ENCODE data around the gene COMMD4.
"Not testable (repeated sequence)": the region's sequence is repeated elsewhere in the genome, so short reads cannot be mapped to it uniquely, and the experiment has no call there.

DNA sequence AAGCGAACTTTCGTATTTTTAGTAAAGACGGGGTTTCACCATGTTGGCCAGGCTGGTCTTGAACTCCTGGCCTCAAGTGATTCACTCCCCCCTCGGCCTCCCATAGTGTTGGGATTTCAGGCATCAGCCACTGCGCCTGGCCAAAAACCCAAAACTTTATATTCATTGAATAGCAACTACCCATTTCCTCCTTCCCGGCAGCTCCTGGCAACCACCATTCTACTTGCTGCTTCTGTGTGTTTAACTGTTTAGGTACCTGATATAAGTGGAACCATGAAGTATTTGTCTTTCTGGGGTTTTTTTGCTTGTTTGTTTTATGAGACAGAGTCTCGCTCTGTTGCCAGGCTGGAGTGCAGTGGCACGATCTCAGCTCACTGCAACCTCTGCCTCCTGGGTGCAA, 8.1 kb downstream of the COMMD4 start:
- TF ChIP-seq, protein P1, sequence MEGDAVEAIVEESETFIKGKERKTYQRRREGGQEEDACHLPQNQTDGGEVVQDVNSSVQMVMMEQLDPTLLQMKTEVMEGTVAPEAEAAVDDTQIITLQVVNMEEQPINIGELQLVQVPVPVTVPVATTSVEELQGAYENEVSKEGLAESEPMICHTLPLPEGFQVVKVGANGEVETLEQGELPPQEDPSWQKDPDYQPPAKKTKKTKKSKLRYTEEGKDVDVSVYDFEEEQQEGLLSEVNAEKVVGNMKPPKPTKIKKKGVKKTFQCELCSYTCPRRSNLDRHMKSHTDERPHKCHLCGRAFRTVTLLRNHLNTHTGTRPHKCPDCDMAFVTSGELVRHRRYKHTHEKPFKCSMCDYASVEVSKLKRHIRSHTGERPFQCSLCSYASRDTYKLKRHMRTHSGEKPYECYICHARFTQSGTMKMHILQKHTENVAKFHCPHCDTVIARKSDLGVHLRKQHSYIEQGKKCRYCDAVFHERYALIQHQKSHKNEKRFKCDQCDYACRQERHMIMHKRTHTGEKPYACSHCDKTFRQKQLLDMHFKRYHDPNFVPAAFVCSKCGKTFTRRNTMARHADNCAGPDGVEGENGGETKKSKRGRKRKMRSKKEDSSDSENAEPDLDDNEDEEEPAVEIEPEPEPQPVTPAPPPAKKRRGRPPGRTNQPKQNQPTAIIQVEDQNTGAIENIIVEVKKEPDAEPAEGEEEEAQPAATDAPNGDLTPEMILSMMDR (IDR thresholded peaks at IDR 0.05), result not testable (repeated sequence)
- not testable (repeated sequence) for TF ChIP-seq EZH2 (IDR thresholded peaks at IDR 0.05)

Data from neural progenitor cell (in vitro differentiated cells).